Osteoblast (primary cell): ENCODE data around the gene ZNF521. TPM values are rescaled to one million over a fixed set of nuclear protein-coding genes. Genes with fewer than 3 reads are reported as not detected.

Experiments
- DNase-seq: peaks from one replicate; pipeline ENCODE4 v3.0.0; 2011; ENCODE audit warnings: low spot score, mixed read lengths; ENCODE audit not compliant: insufficient read length; ENCODE audit errors: missing footprints
- H2AFZ ChIP-seq: 2 replicates; pipeline ENCODE4 v1.6.0; 2011; ENCODE audit warnings: mild to moderate bottlenecking, low read length
- H3K27ac ChIP-seq: 2 replicates; pipeline ENCODE4 v1.5.1; 2011; ENCODE audit warnings: mild to moderate bottlenecking, low read depth, low read length, moderate library complexity
- H3K27me3 ChIP-seq: 2 replicates; pipeline ENCODE4 v1.6.0; 2012; ENCODE audit warnings: mild to moderate bottlenecking, control low read depth, inconsistent platforms, low read length, moderate library complexity; ENCODE audit not compliant: insufficient read depth
- H3K36me3 ChIP-seq: 2 replicates; pipeline ENCODE4 v1.5.1; 2011; ENCODE audit warnings: mild to moderate bottlenecking, low read length, control low read depth, moderate library complexity; ENCODE audit not compliant: insufficient read depth
- H3K4me1 ChIP-seq: 2 replicates; pipeline ENCODE4 v1.5.1; 2011; ENCODE audit warnings: mild to moderate bottlenecking, low read length, control low read depth, moderate library complexity; ENCODE audit not compliant: insufficient read depth
- H3K4me2 ChIP-seq: 2 replicates; pipeline ENCODE4 v1.6.0; 2011; ENCODE audit warnings: mild to moderate bottlenecking, low read length; ENCODE audit not compliant: insufficient read depth
- H3K4me3 ChIP-seq: fragments of 200-600 bp; sonication (generic); 3 replicates; pipeline ENCODE4 v1.5.1; 2012; ENCODE audit warnings: mild to moderate bottlenecking, low read length, inconsistent platforms; ENCODE audit not compliant: insufficient read depth
- H3K79me2 ChIP-seq: 2 replicates; pipeline ENCODE4 v1.6.0; 2012; ENCODE audit warnings: mild to moderate bottlenecking, low read length, control low read depth, inconsistent platforms; ENCODE audit not compliant: insufficient read depth
- H3K9me3 ChIP-seq: 2 replicates; pipeline ENCODE4 v1.5.1; 2011; ENCODE audit warnings: low read depth, low read length, control low read depth
- H4K20me1 ChIP-seq: 2 replicates; pipeline ENCODE4 v1.6.0; 2012; ENCODE audit warnings: mild to moderate bottlenecking, low read length, control low read depth; ENCODE audit not compliant: insufficient read depth
- total RNA-seq: library from RNA; depleted of rRNA; stranded (reverse); fragments of >200 nt; gene quantifications from 2 replicates; pipeline ENCODE4 v1.2.3, GENCODE V29; 2012
- TF ChIP-seq, protein P1 (sequence below): IDR thresholded peaks from 2 replicates; pipeline ENCODE4 v1.5.1; 2011; ENCODE audit warnings: mild to moderate bottlenecking, low read depth, low read length, moderate library complexity; ENCODE audit errors: extremely low read depth

The ZNF521 gene
- total RNA-seq, 1 donor = 27.5 TPM

- H3K4me3 ChIP-seq = no peak overlapping the region
- no peaks in the 10 kb centered on the region for H4K20me1 ChIP-seq
- H3K4me2 ChIP-seq = no peak overlapping the region
- no peak for DNase-seq
- no peaks in the 10 kb centered on the region for H3K36me3 ChIP-seq
- no peak overlapping the region for H2AFZ ChIP-seq
- H3K9me3 ChIP-seq = no peaks in the 10 kb centered on the region
- no peaks in the 10 kb centered on the region for H3K27me3 ChIP-seq
- H3K27ac ChIP-seq = no peak overlapping the region
- H3K4me1 ChIP-seq = peaks cover 2% of the 10 kb centered on the region
- no peaks in the 10 kb centered on the region for H3K79me2 ChIP-seq
- TF ChIP-seq, protein P1, sequence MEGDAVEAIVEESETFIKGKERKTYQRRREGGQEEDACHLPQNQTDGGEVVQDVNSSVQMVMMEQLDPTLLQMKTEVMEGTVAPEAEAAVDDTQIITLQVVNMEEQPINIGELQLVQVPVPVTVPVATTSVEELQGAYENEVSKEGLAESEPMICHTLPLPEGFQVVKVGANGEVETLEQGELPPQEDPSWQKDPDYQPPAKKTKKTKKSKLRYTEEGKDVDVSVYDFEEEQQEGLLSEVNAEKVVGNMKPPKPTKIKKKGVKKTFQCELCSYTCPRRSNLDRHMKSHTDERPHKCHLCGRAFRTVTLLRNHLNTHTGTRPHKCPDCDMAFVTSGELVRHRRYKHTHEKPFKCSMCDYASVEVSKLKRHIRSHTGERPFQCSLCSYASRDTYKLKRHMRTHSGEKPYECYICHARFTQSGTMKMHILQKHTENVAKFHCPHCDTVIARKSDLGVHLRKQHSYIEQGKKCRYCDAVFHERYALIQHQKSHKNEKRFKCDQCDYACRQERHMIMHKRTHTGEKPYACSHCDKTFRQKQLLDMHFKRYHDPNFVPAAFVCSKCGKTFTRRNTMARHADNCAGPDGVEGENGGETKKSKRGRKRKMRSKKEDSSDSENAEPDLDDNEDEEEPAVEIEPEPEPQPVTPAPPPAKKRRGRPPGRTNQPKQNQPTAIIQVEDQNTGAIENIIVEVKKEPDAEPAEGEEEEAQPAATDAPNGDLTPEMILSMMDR = no peak
Measured at GRCh38 chr18:25223899-25224886, 127.8 kb downstream of the ZNF521 start.

GRCh38 chr18:25223211-25223610 is 128.8 kb downstream of the ZNF521 start:
- Histone ChIP-seq H2AFZ (no peak overlapping the region), H3K79me2 (no peaks in the 10 kb centered on the region)

GRCh38 chr18:25222648-25223047 is 129.3 kb downstream of the ZNF521 start:
- Histone ChIP-seq H3K9me3 (no peaks in the 10 kb centered on the region), H2AFZ (no peak overlapping the region), H3K79me2 (no peaks in the 10 kb centered on the region), H3K27me3 (no peaks in the 10 kb centered on the region), H3K4me1 (no peaks in the 10 kb centered on the region), H3K36me3 (no peaks in the 10 kb centered on the region), H4K20me1 (no peaks in the 10 kb centered on the region), H3K27ac (no peak overlapping the region), H3K4me2 (no peak overlapping the region), H3K4me3 (no peak overlapping the region)
- DNase-seq = no peak
- TF ChIP-seq, protein P1 = no peak

More at GRCh38 chr18:25223211-25223610, 128.8 kb downstream of the ZNF521 start:
- no peak overlapping the region for H3K4me2 ChIP-seq
- TF ChIP-seq, protein P1 = no peak
- H3K36me3 ChIP-seq = no peaks in the 10 kb centered on the region
- H3K27ac ChIP-seq = no peak overlapping the region
- H3K9me3 ChIP-seq = no peaks in the 10 kb centered on the region
- no peak overlapping the region for H3K4me3 ChIP-seq
- no peaks in the 10 kb centered on the region for H4K20me1 ChIP-seq
- no peaks in the 10 kb centered on the region for H3K27me3 ChIP-seq
- no peak for DNase-seq
- H3K4me1 ChIP-seq = no peaks in the 10 kb centered on the region

- Histone ChIP-seq H3K36me3 (no peaks in the 10 kb centered on the region), H2AFZ (no peak overlapping the region), H3K79me2 (no peaks in the 10 kb centered on the region), H3K4me1 (no peaks in the 10 kb centered on the region), H3K4me3 (no peak overlapping the region), H3K27ac (no peak overlapping the region), H3K4me2 (no peak overlapping the region), H3K9me3 (no peaks in the 10 kb centered on the region), H3K27me3 (no peaks in the 10 kb centered on the region), H4K20me1 (no peaks in the 10 kb centered on the region)
- TF ChIP-seq, protein P1 = no peak
- no peak for DNase-seq
Measured at GRCh38 chr18:25210622-25211021, 141.3 kb downstream of the ZNF521 start.
